K562 (cell line): ENCODE data around the gene ITPKB. TPM values are rescaled to one million over a fixed set of nuclear protein-coding genes. Genes with fewer than 3 reads are reported as not detected.

ENCODE experiments used
- ATAC-seq: fragments of 200-7000 bp; cut with Tn5 transposase; 3 replicates; pipeline ENCODE4 v1.9.1; 2020; ENCODE audit warnings: moderate library complexity
- BruUV-seq: library from RNA; stranded (reverse); fragments of 400-500 nt; replicated peaks from 2 replicates; lab custom pipeline; 2021; lab: Mats Ljungman, UMichigan
- CTCF ChIA-PET: fragments of 300-600 bp; formaldehyde crosslinking; extraction: SDS; loops from one replicate; lab custom pipeline; 2021; ENCODE audit warnings: low intra/inter-chr PET ratio; lab: Yijun Ruan, JAX
- POLR2A ChIA-PET: fragments of 300-600, 350-650 bp; sonication (Branson Sonifier 250); formaldehyde crosslinking; extraction: SDS; loops from one replicate; lab custom pipeline; 2021; ENCODE audit warnings: antibody characterized with exemption, inconsistent platforms; lab: Yijun Ruan, JAX
- DNase-seq, 4 experiments: peaks; one replicate each; pipeline versions ENCODE4 v3.0.0 to v3.0.0-alpha.2; 2011 to 2018; ENCODE audit warnings: low spot score in 3 of 4, mixed read lengths in 3 of 4; ENCODE audit errors: extremely low read depth in 1 of 4
- FAIRE-seq: peaks from 2 replicates; lab custom pipeline; 2011; peaks lifted over from hg19 to GRCh38; lab: Jason Lieb, UNC
- H2AFZ ChIP-seq: 2 replicates; pipeline ENCODE4 v1.6.0; 2011; ENCODE audit warnings: low read depth, low read length, control low read depth, inconsistent platforms
- H3K27ac ChIP-seq: fragments of 200-600 bp; 3 replicates; pipeline ENCODE4 v1.8.0; 2011; ENCODE audit warnings: low read depth, mild to moderate bottlenecking, control low read depth, inconsistent platforms, low read length, moderate library complexity, mixed read lengths; ENCODE audit errors: extremely low read depth
- H3K27me3 ChIP-seq, 2 experiments: fragments of 300-600 bp in 1 of 2; 2 replicates in 1 of 2; 3 replicates in 1 of 2; pipeline versions ENCODE4 v1.6.0 to v1.8.0; 2011; ENCODE audit warnings: inconsistent platforms in 2 of 2, low read length in 2 of 2, mild to moderate bottlenecking in 1 of 2, mixed read lengths in 1 of 2, moderate library complexity in 1 of 2; ENCODE audit not compliant: control insufficient read depth in 2 of 2, insufficient read depth in 2 of 2
- H3K36me3 ChIP-seq: fragments of 300-600 bp; 3 replicates; pipeline ENCODE4 v1.8.0; 2011; ENCODE audit warnings: mild to moderate bottlenecking, low read length, inconsistent platforms; ENCODE audit not compliant: control insufficient read depth, insufficient read depth
- H3K4me1 ChIP-seq, 2 experiments: fragments of 200-600 bp in 1 of 2; replicated peaks in 1 of 2; 2 replicates in 1 of 2; 3 replicates in 1 of 2; pipeline versions ENCODE4 v1.5.1 to v1.8.0; 2011; ENCODE audit warnings: inconsistent platforms in 2 of 2, low read length in 2 of 2, mild to moderate bottlenecking in 1 of 2, mixed read lengths in 1 of 2, moderate library complexity in 1 of 2; ENCODE audit not compliant: control insufficient read depth in 2 of 2, insufficient read depth in 2 of 2
- H3K4me2 ChIP-seq: 2 replicates; pipeline ENCODE4 v1.6.1; 2011; ENCODE audit warnings: low read length, control low read depth, inconsistent platforms, mixed read lengths; ENCODE audit not compliant: insufficient read depth
- H3K4me3 ChIP-seq: fragments of 200-600 bp; sonication (generic), shearing (Covaris generic); 2 replicates; pipeline ENCODE4 v1.5.1; 2016; ENCODE audit warnings: control low read depth, inconsistent platforms
- H3K79me2 ChIP-seq: fragments of 200-600 bp; 3 replicates; pipeline ENCODE4 v1.8.0; 2011; ENCODE audit warnings: low read length, inconsistent platforms; ENCODE audit not compliant: control insufficient read depth, insufficient read depth
- H3K9ac ChIP-seq, 2 experiments: 2 replicates each; pipeline versions ENCODE4 v1.6.0 to v1.6.1; 2011; ENCODE audit warnings: low read depth in 2 of 2, low read length in 2 of 2, control low read depth in 1 of 2, inconsistent platforms in 1 of 2, mild to moderate bottlenecking in 1 of 2, mixed read lengths in 1 of 2; ENCODE audit not compliant: insufficient read depth in 1 of 2
- H3K9me1 ChIP-seq: one replicate; pipeline ENCODE4 v1.6.0; 2011; ENCODE audit warnings: inconsistent platforms, mild to moderate bottlenecking, low read length, moderate library complexity; ENCODE audit not compliant: control insufficient read depth, insufficient read depth
- H3K9me3 ChIP-seq: replicated peaks from 2 replicates; pipeline ENCODE4 v1.5.1; 2011; ENCODE audit warnings: low read depth, low read length, inconsistent platforms; ENCODE audit not compliant: control insufficient read depth, insufficient read depth
- H4K20me1 ChIP-seq: replicated peaks from 2 replicates; pipeline ENCODE4 v1.6.1; 2011; ENCODE audit warnings: low read length, inconsistent platforms, mixed read lengths; ENCODE audit not compliant: control insufficient read depth, insufficient read depth
- MLLT1 ChIP-seq, 2 experiments: fragments of 450-650 bp; IDR thresholded peaks; 2 replicates each; pipeline ENCODE4 v1.6.1; 2016
- PHF21A ChIP-seq: fragments of 450-650 bp; IDR thresholded peaks from 2 replicates; pipeline ENCODE4 v1.6.1; 2017; ENCODE audit warnings: low read depth, borderline replicate concordance
- SIX5 ChIP-seq, 2 experiments: IDR thresholded peaks; 2 replicates each; pipeline ENCODE4 v1.6.1; 2011; ENCODE audit warnings: low read length in 2 of 2, borderline replicate concordance in 1 of 2, low read depth in 1 of 2, mild to moderate bottlenecking in 1 of 2, moderate library complexity in 1 of 2; ENCODE audit not compliant: insufficient read depth in 1 of 2
- STAT6 ChIP-seq: sonication (generic); formaldehyde crosslinking; IDR thresholded peaks from 2 replicates; pipeline ENCODE4 v1.8.1; 2023; ENCODE audit warnings: mild to moderate bottlenecking, missing genetic modification reagents
- ZNF668 ChIP-seq: fragments of 250-450 bp; sonication (Bioruptor Pico); IDR thresholded peaks from 2 replicates; pipeline ENCODE4 v1.8.0; 2022; ENCODE audit warnings: mild to moderate bottlenecking, inconsistent platforms
- WGBS: fragments of 100-300 bp; shearing (Covaris generic); methylation state at CpG from one replicate; pipeline ENCODE4 v1.1.6; 2016; ENCODE audit warnings: low coverage, mixed read lengths; ENCODE audit not compliant: insufficient coverage; ENCODE audit errors: missing lambda C conversion rate; 5-methylcytosine and 5-hydroxymethylcytosine counted together
- in situ Hi-C: fragments of 300-500 bp; cut with MboI; formaldehyde crosslinking; loops from 4 replicates; pipeline ENCODE4 v1.15.0; 2018; ENCODE audit warnings: inconsistent platforms, mixed read lengths
- intact Hi-C: fragments of 100-400 bp; cut with micrococcal nuclease; formaldehyde crosslinking; loops from 2 replicates; pipeline ENCODE4 v1.14.2; 2022
- polyA plus RNA-seq, 8 experiments: library from polyadenylated mRNA; depleted of rRNA in 4 of 8; stranded (reverse) in 5 of 8; unstranded in 3 of 8; fragments of >200 nt; fragmentation: Nextera tagmentation in 2 of 8; fragmentation: Illumina TruSeq in 1 of 8; extraction: Ambion mirVana in 2 of 8; extraction: Trizol in 1 of 8; gene quantifications; 2 replicates each; pipeline versions ENCODE4 v1.2.1 to v1.2.3, GENCODE V29; 2011 to 2014; ENCODE audit warnings: inconsistent platforms in 1 of 8, missing spikeins in 1 of 8
- total RNA-seq, 7 experiments: library from RNA; depleted of rRNA in 6 of 7; stranded (reverse); fragments of >200 nt in 6 of 7; fragmentation: Illumina TruSeq in 2 of 7; extraction: Trizol in 2 of 7; gene quantifications; 2 replicates each; pipeline versions ENCODE4 v1.2.1 to v1.2.3, GENCODE V29; 2011 to 2021; ENCODE audit warnings: low replicate concordance in 1 of 7
- TF ChIP-seq, protein P1 (sequence below), 2 experiments: fragments of 450-650 bp in 1 of 2; sonication (generic) in 1 of 2; formaldehyde crosslinking; conservative IDR thresholded peaks; 2 replicates each; pipeline versions ENCODE4 v1.4.0 to v1.8.1; 2020 to 2022; ENCODE audit warnings: mild to moderate bottlenecking in 1 of 2, missing genetic modification reagents in 1 of 2

Gene ITPKB
- total and polyA plus RNA-seq, 9 of the 15 experiments (the other 6 are each of a cell fraction or from before 2014, with no cell fraction given), result 0.01 to 0.22 TPM; not detected in 7

DNA sequence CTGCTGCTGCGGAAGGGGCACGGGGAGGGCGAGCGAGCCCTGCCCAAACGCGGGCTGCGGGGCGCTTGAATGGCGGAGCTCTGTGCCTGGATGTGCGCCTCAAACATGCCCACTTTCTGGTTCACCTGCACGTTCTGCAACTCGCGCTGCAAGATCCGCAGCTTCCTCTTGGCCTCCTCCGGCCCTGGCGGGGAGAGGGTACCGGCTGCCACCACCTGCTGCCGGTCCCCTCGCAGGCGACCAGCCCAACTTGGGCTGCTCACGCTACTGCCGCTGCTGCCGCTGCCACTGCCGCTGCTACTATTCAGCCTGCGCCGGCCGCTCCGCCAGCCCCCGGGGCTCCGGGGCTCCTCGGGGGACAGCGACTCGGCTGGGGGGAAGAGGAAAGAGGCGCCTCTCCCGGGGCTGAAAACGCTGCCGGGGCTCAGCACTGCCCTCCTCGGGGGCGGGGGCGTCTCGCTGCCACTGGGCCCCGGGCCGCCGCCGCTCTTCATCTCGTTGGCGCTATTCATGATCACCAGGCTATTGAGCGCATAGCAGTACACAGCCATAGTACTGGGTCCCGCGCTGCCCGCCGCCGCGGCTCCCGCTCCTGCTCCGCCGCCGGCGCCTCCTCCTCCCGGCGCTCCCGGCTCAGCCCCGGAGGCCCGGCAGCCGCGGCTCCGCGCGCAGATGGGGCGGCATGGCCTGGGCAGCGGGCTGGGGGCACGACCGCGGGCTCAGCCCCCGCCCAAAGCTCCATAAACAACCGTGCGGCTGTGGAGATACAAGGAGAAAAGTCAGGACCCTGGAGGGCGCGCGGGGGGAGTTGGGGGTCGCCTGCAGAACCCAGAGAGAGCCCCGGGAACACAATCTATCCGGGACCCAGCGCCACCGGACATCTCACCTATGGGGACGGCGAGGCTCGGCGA is 1.9 kb downstream of the ITPKB start:
- Histone ChIP-seq H3K9ac (no peak overlapping the region), H3K36me3 (no peaks in the 10 kb centered on the region), H3K4me3 (no peak overlapping the region), H3K27ac (no peak overlapping the region), H3K4me1 (peaks cover 0 to 25% of the 10 kb centered on the region in 2 experiments; a peak in 2 of 5 replicates), H4K20me1 (peaks cover 4% of the 10 kb centered on the region; the same call in 1 of the 2 replicates), H3K27me3 (peaks cover 36 to 69% of the 10 kb centered on the region in 2 experiments), H2AFZ (no peak overlapping the region), H3K9me1 (no peaks in the 10 kb centered on the region), H3K4me2 (no peak overlapping the region), H3K9me3 (no peaks in the 10 kb centered on the region), H3K79me2 (no peaks in the 10 kb centered on the region)
- no TSS peak for BruUV-seq
- DNase-seq (no peak), FAIRE-seq (no peak), ATAC-seq (no peak)
- intact Hi-C loops, result no loop called here
- POLR2A ChIA-PET, result interaction anchor here (0.6 to 0.7 kb wide), 3 partner anchors 27 to 525 kb away, joined by 3 read pairs; no protein-coding TSS in a partner anchor
- in situ Hi-C loops, result no loop called here
- CTCF ChIA-PET, result no interaction called here
- WGBS, result 26% methylated on average over 58 of the region's 89 CpGs
- TF ChIP-seq STAT6 (no peak), PHF21A (no peak), MLLT1 (IDR thresholded peaks at IDR 0.05) (no peak), ZNF668 (no peak), SIX5 (IDR thresholded peaks at IDR 0.05; ENCODE audit: borderline replicate concordance in 1 of 2, insufficient read depth in 1 of 2, low read depth in 1 of 2, low read length in 2 of 2) (no peak)
- TF ChIP-seq, protein P1, sequence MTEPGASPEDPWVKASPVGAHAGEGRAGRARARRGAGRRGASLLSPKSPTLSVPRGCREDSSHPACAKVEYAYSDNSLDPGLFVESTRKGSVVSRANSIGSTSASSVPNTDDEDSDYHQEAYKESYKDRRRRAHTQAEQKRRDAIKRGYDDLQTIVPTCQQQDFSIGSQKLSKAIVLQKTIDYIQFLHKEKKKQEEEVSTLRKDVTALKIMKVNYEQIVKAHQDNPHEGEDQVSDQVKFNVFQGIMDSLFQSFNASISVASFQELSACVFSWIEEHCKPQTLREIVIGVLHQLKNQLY (CRISPR knock-in tag; conservative IDR thresholded peaks at IDR 0.05), result no peak
